Neural progenitor cell (in vitro differentiated cells): ENCODE measurements around the gene ZBTB7A.

Experiments
- EZH2 ChIP-seq: fragments of 200-600 bp; sonication (generic); IDR thresholded peaks from 2 replicates; pipeline ENCODE4 v1.6.1; 2017; ENCODE audit warnings: antibody characterized with exemption, mild to moderate bottlenecking, moderate library complexity
- EZH2phosphoT487 ChIP-seq: fragments of 200-600 bp; sonication (generic); IDR thresholded peaks from 2 replicates; pipeline ENCODE4 v1.6.1; 2017; ENCODE audit warnings: antibody characterized with exemption
- TF ChIP-seq, protein P1 (sequence below): fragments of 200-600 bp; sonication (generic); IDR thresholded peaks from 2 replicates; pipeline ENCODE4 v1.5.1; 2017; ENCODE audit warnings: antibody characterized with exemption, mild to moderate bottlenecking

DNA sequence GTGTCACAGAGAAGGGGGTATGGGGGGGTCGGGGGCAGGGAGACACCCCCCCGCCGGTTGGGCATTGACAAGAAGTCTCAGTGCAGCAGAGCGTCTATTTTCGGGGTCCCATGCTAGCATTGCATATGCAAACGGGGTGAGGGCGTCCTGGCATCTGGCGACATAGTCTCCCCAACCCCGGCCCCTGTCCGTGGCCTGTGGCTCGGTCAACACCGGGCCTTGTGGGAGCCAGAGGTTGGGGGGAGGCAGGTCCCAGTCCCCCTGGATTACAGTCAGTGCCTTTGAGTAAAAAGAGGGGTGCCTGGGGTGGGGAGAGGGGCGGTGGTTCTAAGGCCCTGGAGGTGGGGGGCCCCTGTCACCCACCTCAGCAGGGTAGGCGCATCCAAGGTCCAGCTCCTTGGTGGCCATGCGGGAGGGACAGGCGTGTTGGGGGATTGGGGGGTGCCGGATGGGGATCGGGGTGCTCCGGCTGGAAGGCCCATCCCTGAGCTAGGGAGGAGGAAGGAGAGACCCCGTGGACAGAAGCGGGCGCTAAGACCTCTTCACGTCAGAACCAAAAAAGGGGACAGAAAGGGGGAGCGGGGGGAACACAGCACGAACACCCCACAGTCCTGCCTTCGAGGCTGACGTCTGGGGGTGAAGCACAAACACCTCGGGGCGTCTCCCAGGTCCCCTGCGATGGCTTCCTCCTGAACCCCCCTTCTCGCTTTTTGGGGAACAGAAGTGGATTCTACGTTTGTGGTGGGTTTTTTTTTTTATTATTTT lies 20.9 kb downstream of the ZBTB7A start:
- no peak for TF ChIP-seq EZH2phosphoT487
- TF ChIP-seq EZH2 = no peak
- TF ChIP-seq, protein P1, sequence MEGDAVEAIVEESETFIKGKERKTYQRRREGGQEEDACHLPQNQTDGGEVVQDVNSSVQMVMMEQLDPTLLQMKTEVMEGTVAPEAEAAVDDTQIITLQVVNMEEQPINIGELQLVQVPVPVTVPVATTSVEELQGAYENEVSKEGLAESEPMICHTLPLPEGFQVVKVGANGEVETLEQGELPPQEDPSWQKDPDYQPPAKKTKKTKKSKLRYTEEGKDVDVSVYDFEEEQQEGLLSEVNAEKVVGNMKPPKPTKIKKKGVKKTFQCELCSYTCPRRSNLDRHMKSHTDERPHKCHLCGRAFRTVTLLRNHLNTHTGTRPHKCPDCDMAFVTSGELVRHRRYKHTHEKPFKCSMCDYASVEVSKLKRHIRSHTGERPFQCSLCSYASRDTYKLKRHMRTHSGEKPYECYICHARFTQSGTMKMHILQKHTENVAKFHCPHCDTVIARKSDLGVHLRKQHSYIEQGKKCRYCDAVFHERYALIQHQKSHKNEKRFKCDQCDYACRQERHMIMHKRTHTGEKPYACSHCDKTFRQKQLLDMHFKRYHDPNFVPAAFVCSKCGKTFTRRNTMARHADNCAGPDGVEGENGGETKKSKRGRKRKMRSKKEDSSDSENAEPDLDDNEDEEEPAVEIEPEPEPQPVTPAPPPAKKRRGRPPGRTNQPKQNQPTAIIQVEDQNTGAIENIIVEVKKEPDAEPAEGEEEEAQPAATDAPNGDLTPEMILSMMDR = no peak
